ENCODE measurements around the gene TMEM163. TPM values are rescaled to one million over a fixed set of nuclear protein-coding genes. Genes with fewer than 3 reads are reported as not detected.

The TMEM163 gene
- total RNA-seq, 1 donor from 2014 or later: 31.9 TPM

GRCh38 chr2:134429886-134430285 is 288.9 kb downstream of the TMEM163 start:
- H3K36me3 ChIP-seq: peaks cover 48% of the 10 kb centered on the region
- TF ChIP-seq CTCF (IDR thresholded peaks at IDR 0.05): no peak
- H3K9me3 ChIP-seq: no peaks in the 10 kb centered on the region
- no peaks in the 10 kb centered on the region for H3K4me1 ChIP-seq
- no peak overlapping the region for H3K4me3 ChIP-seq
- H3K27me3 ChIP-seq (ENCODE audit: low read depth): no peaks in the 10 kb centered on the region
- intact Hi-C loops (cut with DNase I): no loop called here
- H3K27ac ChIP-seq: no peak overlapping the region
- DNase-seq (no peak), ATAC-seq (no peak)

GRCh38 chr2:134426721-134427120 is 292.1 kb downstream of the TMEM163 start:
- Histone ChIP-seq H3K4me3 (no peak overlapping the region), H3K4me1 (no peaks in the 10 kb centered on the region), H3K9me3 (no peaks in the 10 kb centered on the region), H3K36me3 (peaks cover 44% of the 10 kb centered on the region), H3K27me3 (ENCODE audit: low read depth) (no peaks in the 10 kb centered on the region), H3K27ac (no peak overlapping the region)
- DNase-seq (no peak), ATAC-seq (no peak)
- intact Hi-C loops (cut with DNase I): no loop called here
- no peak for TF ChIP-seq CTCF (IDR thresholded peaks at IDR 0.05)

- no peak for TF ChIP-seq CTCF (IDR thresholded peaks at IDR 0.05)
- DNase-seq: no peak
- Histone ChIP-seq H3K36me3 (peaks cover 37% of the 10 kb centered on the region), H3K4me3 (no peak overlapping the region), H3K9me3 (no peaks in the 10 kb centered on the region), H3K4me1 (no peaks in the 10 kb centered on the region), H3K27ac (no peak overlapping the region), H3K27me3 (ENCODE audit: low read depth) (no peaks in the 10 kb centered on the region)
- intact Hi-C loops (cut with DNase I): no loop called here
- ATAC-seq: no peak
Measured at GRCh38 chr2:134425724-134426496, 292.9 kb downstream of the TMEM163 start.

- intact Hi-C loops (cut with DNase I): no loop called here
- H3K27me3 ChIP-seq (ENCODE audit: low read depth): no peaks in the 10 kb centered on the region
- DNase-seq (no peak), ATAC-seq (no peak)
- no peak overlapping the region for H3K4me3 ChIP-seq
- no peak for TF ChIP-seq CTCF (IDR thresholded peaks at IDR 0.05)
- no peak overlapping the region for H3K27ac ChIP-seq
- H3K9me3 ChIP-seq: no peaks in the 10 kb centered on the region
- H3K36me3 ChIP-seq: peaks cover 26% of the 10 kb centered on the region
- H3K4me1 ChIP-seq: no peaks in the 10 kb centered on the region
Measured at GRCh38 chr2:134421556-134422328, 297.1 kb downstream of the TMEM163 start.

- Histone ChIP-seq H3K9me3 (no peaks in the 10 kb centered on the region), H3K4me1 (no peaks in the 10 kb centered on the region), H3K27ac (no peak overlapping the region), H3K27me3 (ENCODE audit: low read depth) (no peaks in the 10 kb centered on the region), H3K36me3 (peaks cover 28% of the 10 kb centered on the region), H3K4me3 (no peak overlapping the region)
- intact Hi-C loops (cut with DNase I): no loop called here
- DNase-seq (no peak), ATAC-seq (no peak)
- no peak for TF ChIP-seq CTCF (IDR thresholded peaks at IDR 0.05)
Measured at GRCh38 chr2:134420920-134421319, 297.9 kb downstream of the TMEM163 start.
